K562 (cell line): Measurements from ENCODE around the gene EIPR1. TPM values are rescaled to one million over a fixed set of nuclear protein-coding genes. Genes with fewer than 3 reads are reported as not detected.

ENCODE experiments used
- ATF7 ChIP-seq: fragments of 450-650 bp; IDR thresholded peaks from 2 replicates; pipeline ENCODE4 v1.7.1; 2014; ENCODE audit warnings: mild to moderate bottlenecking, moderate library complexity
- CBX8 ChIP-seq: fragments of 200-600 bp; sonication (generic); IDR thresholded peaks from 2 replicates; pipeline ENCODE4 v1.6.1; 2012; ENCODE audit warnings: borderline replicate concordance, mixed run types, low read depth, mild to moderate bottlenecking, moderate library complexity, mixed read lengths, low read length, control low read depth, inconsistent platforms; ENCODE audit not compliant: poor library complexity, severe bottlenecking; ENCODE audit errors: extremely low read depth
- GTF2E2 ChIP-seq: fragments of 200-800 bp; sonication (Bioruptor generic); IDR thresholded peaks from 2 replicates; pipeline ENCODE4 v1.6.1; 2016; ENCODE audit warnings: missing genetic modification characterization, missing compliant biosample characterization
- MGA ChIP-seq: fragments of 450-650 bp; IDR thresholded peaks from 2 replicates; pipeline ENCODE4 v1.6.1; 2016; ENCODE audit warnings: mild to moderate bottlenecking, moderate library complexity
- POLR2AphosphoS5 ChIP-seq: IDR thresholded peaks from 2 replicates; pipeline ENCODE4 v1.6.1; 2011; ENCODE audit warnings: mild to moderate bottlenecking, low read depth, low read length, moderate library complexity; ENCODE audit not compliant: control insufficient read depth, insufficient read depth
- RB1 ChIP-seq: fragments of 450-650 bp; IDR thresholded peaks from 2 replicates; pipeline ENCODE4 v1.6.1; 2017; ENCODE audit warnings: low read depth, mild to moderate bottlenecking
- SNIP1 ChIP-seq: fragments of 450-650 bp; IDR thresholded peaks from 2 replicates; pipeline ENCODE4 v1.7.1; 2017; ENCODE audit warnings: low read depth, mild to moderate bottlenecking
- TCF3 ChIP-seq: sonication (generic); formaldehyde crosslinking; IDR thresholded peaks from 2 replicates; pipeline ENCODE4 v1.4.0; 2020; ENCODE audit warnings: mild to moderate bottlenecking, missing genetic modification reagents
- ZNF197 ChIP-seq: fragments of 200-800 bp; sonication (Bioruptor generic); IDR thresholded peaks from 2 replicates; pipeline ENCODE4 v1.6.1; 2016; ENCODE audit warnings: low read depth, missing genetic modification characterization, missing compliant biosample characterization
- ZNF277 ChIP-seq: fragments of 250-450 bp; sonication (Bioruptor Pico); IDR thresholded peaks from 2 replicates; pipeline ENCODE4 v1.8.0; 2022; ENCODE audit warnings: inconsistent platforms, mild to moderate bottlenecking, moderate library complexity, borderline replicate concordance
- ZNF280A ChIP-seq: fragments of 450-650 bp; IDR thresholded peaks from 2 replicates; pipeline ENCODE4 v1.6.1; 2018; ENCODE audit warnings: mild to moderate bottlenecking, low read depth; ENCODE audit not compliant: partially characterized antibody
- ZNF644 ChIP-seq: fragments of 200-800 bp; sonication (Bioruptor generic); IDR thresholded peaks from 2 replicates; pipeline ENCODE4 v1.6.1; 2016; ENCODE audit warnings: low read depth, missing genetic modification characterization, missing compliant biosample characterization
- polyA plus RNA-seq, 8 experiments: library from polyadenylated mRNA; depleted of rRNA in 4 of 8; stranded (reverse) in 5 of 8; unstranded in 3 of 8; fragments of >200 nt; fragmentation: Nextera tagmentation in 2 of 8; fragmentation: Illumina TruSeq in 1 of 8; extraction: Ambion mirVana in 2 of 8; extraction: Trizol in 1 of 8; gene quantifications; 2 replicates each; pipeline versions ENCODE4 v1.2.1 to v1.2.3, GENCODE V29; 2011 to 2014; ENCODE audit warnings: inconsistent platforms in 1 of 8, missing spikeins in 1 of 8
- total RNA-seq, 7 experiments: library from RNA; depleted of rRNA in 6 of 7; stranded (reverse); fragments of >200 nt in 6 of 7; fragmentation: Illumina TruSeq in 2 of 7; extraction: Trizol in 2 of 7; gene quantifications; 2 replicates each; pipeline versions ENCODE4 v1.2.1 to v1.2.3, GENCODE V29; 2011 to 2021; ENCODE audit warnings: low replicate concordance in 1 of 7

EIPR1 gene
- total and polyA plus RNA-seq, 9 of the 15 experiments (the other 6 are each of a cell fraction or from before 2014, with no cell fraction given): 19.9 to 54.4 (median 35.9) TPM

DNA sequence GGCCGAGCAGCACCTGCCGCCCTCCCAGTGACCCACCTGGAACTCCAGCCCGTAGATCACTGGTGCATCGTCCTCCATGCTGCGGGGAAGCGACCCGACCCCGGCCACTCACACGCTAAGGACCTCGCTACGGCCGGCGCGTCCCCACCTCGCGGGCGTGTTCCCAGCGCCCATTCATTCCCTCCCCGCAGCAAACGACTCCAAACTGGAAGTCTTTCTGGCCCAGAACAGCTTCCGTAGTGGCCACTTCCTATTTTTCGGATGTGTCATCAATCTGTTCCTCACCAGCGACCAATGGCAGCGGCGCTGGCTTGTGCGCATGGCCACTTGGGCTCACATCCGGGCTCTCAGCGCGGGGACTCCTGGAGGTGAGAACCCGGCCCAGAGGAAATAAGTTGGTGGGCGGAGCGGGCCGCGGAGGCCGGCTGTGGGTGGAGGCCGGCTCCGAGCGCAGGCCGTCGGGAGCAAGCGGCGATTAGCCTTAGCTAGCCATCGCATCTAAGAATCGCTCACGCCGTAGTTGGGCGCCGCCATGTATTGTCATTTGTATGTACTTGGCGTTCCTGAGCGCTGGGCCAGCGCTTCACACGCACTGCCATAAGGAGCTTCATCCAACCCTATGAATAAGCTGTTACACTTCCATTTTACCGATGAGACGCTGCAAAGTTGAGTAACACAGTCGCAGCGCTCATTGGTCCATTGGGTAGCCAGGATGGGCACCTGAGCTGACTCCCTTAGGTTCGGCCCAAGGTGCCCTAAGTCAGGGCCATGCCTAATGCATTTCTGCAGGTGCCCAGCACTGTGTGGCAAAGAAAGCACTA is at the start of gene EIPR1 (continued):
- TF ChIP-seq MGA (peak; percentile 80), SNIP1 (no peak), TCF3 (CRISPR knock-in tag) (no peak), ZNF277 (CRISPR knock-in tag) (no peak), RB1 (0 out of 2 replicates have a peak, but pooled peaks have one; percentile 8), GTF2E2 (tag) (no peak), POLR2AphosphoS5 (peak; percentile 72; the same call in 1 of the 2 replicates), ZNF280A (no peak), ZNF197 (CRISPR knock-in tag) (no peak), ZNF644 (tag) (0 out of 2 replicates have a peak, but pooled peaks have one; percentile 25), CBX8 (no peak), ATF7 (peak; percentile 83)
